SK-N-SH (cell line): ENCODE data around the gene CCNC. TPM values are rescaled to one million over a fixed set of nuclear protein-coding genes. Genes with fewer than 3 reads are reported as not detected.

ENCODE experiments used
- CTCF ChIA-PET: fragments of 300-600, 350-600 bp; formaldehyde crosslinking; extraction: SDS; loops from one replicate; lab custom pipeline; 2021; lab: Yijun Ruan, JAX
- POLR2A ChIA-PET: fragments of 350-600 bp; sonication (Branson Sonifier 250); formaldehyde crosslinking; extraction: SDS; loops from one replicate; lab custom pipeline; 2020; ENCODE audit warnings: antibody characterized with exemption, inconsistent platforms; lab: Yijun Ruan, JAX
- DNase-seq: peaks from one replicate; pipeline ENCODE4 v3.0.0; 2012
- H2AFZ ChIP-seq: fragments of 200-600 bp; sonication (generic); 2 replicates; pipeline ENCODE4 v1.8.1; 2016; ENCODE audit warnings: antibody characterized with exemption, mild to moderate bottlenecking, low read depth
- H3F3A ChIP-seq: fragments of 200-600 bp; sonication (generic); replicated peaks from 2 replicates; pipeline ENCODE3; 2016; ENCODE audit warnings: antibody characterized with exemption, mild to moderate bottlenecking; ENCODE audit not compliant: insufficient read depth
- H3K27ac ChIP-seq, 2 experiments: fragments of 200-500 bp in 1 of 2; fragments of 200-600 bp in 1 of 2; sonication (Bioruptor generic) in 1 of 2; sonication (generic), shearing (Covaris generic) in 1 of 2; 2 replicates each; pipeline versions ENCODE4 v1.5.1 to v1.6.1; 2014 to 2016; ENCODE audit warnings: low read depth in 2 of 2, inconsistent platforms in 1 of 2, low read length in 1 of 2, mild to moderate bottlenecking in 1 of 2, mixed read lengths in 1 of 2
- H3K27me3 ChIP-seq: fragments of 200-600 bp; sonication (generic), shearing (Covaris generic); 2 replicates; pipeline ENCODE4 v1.6.1; 2016; ENCODE audit warnings: mixed run types; ENCODE audit not compliant: insufficient read depth
- H3K36me3 ChIP-seq, 2 experiments: fragments of 200-500 bp in 1 of 2; fragments of 200-600 bp in 1 of 2; sonication (Bioruptor generic) in 1 of 2; sonication (generic) in 1 of 2; replicated peaks in 1 of 2; 2 replicates each; pipeline versions ENCODE3 to v1.5.1; 2014 to 2016; ENCODE audit warnings: low read length in 1 of 2, mild to moderate bottlenecking in 1 of 2; ENCODE audit not compliant: insufficient read depth in 2 of 2, control insufficient read depth in 1 of 2
- H3K4me1 ChIP-seq, 2 experiments: fragments of 200-500 bp in 1 of 2; fragments of 200-600 bp in 1 of 2; sonication (Bioruptor generic) in 1 of 2; sonication (generic), shearing (Covaris generic) in 1 of 2; 2 replicates each; pipeline versions ENCODE4 v1.5.1 to v1.6.1; 2014 to 2016; ENCODE audit warnings: low read depth in 1 of 2, low read length in 1 of 2, mixed run types in 1 of 2; ENCODE audit not compliant: insufficient read depth in 2 of 2, control insufficient read depth in 1 of 2
- H3K4me2 ChIP-seq: fragments of 200-600 bp; sonication (generic), shearing (Covaris generic); 2 replicates; pipeline ENCODE4 v1.6.1; 2017; ENCODE audit warnings: mixed run types
- H3K4me3 ChIP-seq, 2 experiments: fragments of 200-500 bp in 1 of 2; fragments of 200-600 bp in 1 of 2; sonication (Bioruptor generic) in 1 of 2; sonication (generic), shearing (Covaris generic) in 1 of 2; 2 replicates each; pipeline versions ENCODE4 v1.5.1 to v1.8.1; 2014 to 2016; ENCODE audit warnings: low read depth in 2 of 2, inconsistent platforms in 1 of 2, low read length in 1 of 2, mild to moderate bottlenecking in 1 of 2, mixed read lengths in 1 of 2, moderate library complexity in 1 of 2
- H3K79me2 ChIP-seq: fragments of 200-600 bp; sonication (generic); 2 replicates; pipeline ENCODE4 v1.8.1; 2017; ENCODE audit warnings: mild to moderate bottlenecking; ENCODE audit not compliant: insufficient read depth
- H3K9ac ChIP-seq: fragments of 200-600 bp; sonication (generic); 2 replicates; pipeline ENCODE4 v1.6.1; 2017; ENCODE audit warnings: mixed run types
- H3K9me2 ChIP-seq: fragments of 200-600 bp; sonication (generic); 2 replicates; pipeline ENCODE4 v1.6.1; 2017; ENCODE audit warnings: mixed run types
- H3K9me3 ChIP-seq: fragments of 200-600 bp; sonication (generic); 2 replicates; pipeline ENCODE4 v1.6.1; 2017; ENCODE audit warnings: mixed run types, mild to moderate bottlenecking, moderate library complexity
- H4K20me1 ChIP-seq: fragments of 200-600 bp; sonication (generic); 2 replicates; pipeline ENCODE4 v1.6.1; 2017; ENCODE audit warnings: mild to moderate bottlenecking, mixed run types; ENCODE audit not compliant: insufficient read depth
- EZH2phosphoT487 ChIP-seq: fragments of 200-600 bp; sonication (generic); IDR thresholded peaks from 2 replicates; pipeline ENCODE4 v1.6.1; 2017; ENCODE audit warnings: low read depth, mixed run types, mild to moderate bottlenecking, antibody characterized with exemption, moderate library complexity, borderline replicate concordance
- FOSL2 ChIP-seq: IDR thresholded peaks from 2 replicates; pipeline ENCODE4 v1.4.0; 2012; ENCODE audit warnings: low read depth, mild to moderate bottlenecking, moderate library complexity, borderline replicate concordance
- MXI1 ChIP-seq: IDR thresholded peaks from 2 replicates; pipeline ENCODE4 v1.6.1; 2012; ENCODE audit warnings: mild to moderate bottlenecking, low read depth, low read length, improper control_type of control experiment
- RCOR1 ChIP-seq: fragments of 150-350 bp; IDR thresholded peaks from 2 replicates; pipeline ENCODE4 v1.6.1; 2017; ENCODE audit warnings: antibody characterized with exemption, low read length
- WGBS: methylation state at CpG from one replicate; pipeline ENCODE4 v1.1.6; 2017; ENCODE audit warnings: low lambda C conversion rate; 5-methylcytosine and 5-hydroxymethylcytosine counted together
- polyA plus RNA-seq, 3 experiments: library from polyadenylated mRNA; depleted of rRNA; stranded (reverse); fragments of >200 nt; gene quantifications; 2 replicates each; pipeline ENCODE4 v1.2.3, GENCODE V29; 2012
- TF ChIP-seq, protein P1 (sequence below): fragments of 200-600 bp; sonication (generic); IDR thresholded peaks from 2 replicates; pipeline ENCODE4 v1.6.1; 2017; ENCODE audit warnings: antibody characterized with exemption, mild to moderate bottlenecking, moderate library complexity
- TF ChIP-seq, protein P2 (sequence below): IDR thresholded peaks from 2 replicates; pipeline ENCODE4 v1.6.1; 2012; ENCODE audit warnings: mild to moderate bottlenecking, low read depth, low read length, moderate library complexity
- TF ChIP-seq, protein P3 (sequence below): IDR thresholded peaks from 2 replicates; pipeline ENCODE4; 2012
- TF ChIP-seq, protein P4 (sequence below): IDR thresholded peaks from 2 replicates; pipeline ENCODE4 v1.4.0; 2012; ENCODE audit warnings: low read depth, borderline replicate concordance

The CCNC gene
- polyA plus RNA-seq, 1 of the 3 experiments (the other 2 are of a cell fraction), result 16.0 TPM

DNA sequence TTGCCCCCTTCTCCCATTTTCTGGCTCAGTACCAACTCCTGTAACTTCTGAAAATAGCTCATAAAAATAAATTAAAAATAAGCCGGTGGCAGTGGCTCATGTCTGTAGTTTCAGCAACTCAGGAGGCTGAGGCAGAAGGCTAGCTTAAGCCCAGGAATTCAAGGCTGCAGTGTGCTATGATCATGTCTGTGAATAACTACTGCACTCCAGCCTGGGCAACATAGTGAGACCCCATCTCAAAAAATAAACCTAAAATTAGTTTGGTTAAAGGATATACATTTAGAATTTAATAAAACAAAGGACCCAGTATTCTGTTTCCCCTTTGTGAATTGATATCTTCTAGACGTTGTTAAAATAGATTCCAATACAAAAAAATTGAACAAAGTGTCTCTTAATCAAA is 48.7 kb upstream of the CCNC start (continued):
- TF ChIP-seq, protein P1, sequence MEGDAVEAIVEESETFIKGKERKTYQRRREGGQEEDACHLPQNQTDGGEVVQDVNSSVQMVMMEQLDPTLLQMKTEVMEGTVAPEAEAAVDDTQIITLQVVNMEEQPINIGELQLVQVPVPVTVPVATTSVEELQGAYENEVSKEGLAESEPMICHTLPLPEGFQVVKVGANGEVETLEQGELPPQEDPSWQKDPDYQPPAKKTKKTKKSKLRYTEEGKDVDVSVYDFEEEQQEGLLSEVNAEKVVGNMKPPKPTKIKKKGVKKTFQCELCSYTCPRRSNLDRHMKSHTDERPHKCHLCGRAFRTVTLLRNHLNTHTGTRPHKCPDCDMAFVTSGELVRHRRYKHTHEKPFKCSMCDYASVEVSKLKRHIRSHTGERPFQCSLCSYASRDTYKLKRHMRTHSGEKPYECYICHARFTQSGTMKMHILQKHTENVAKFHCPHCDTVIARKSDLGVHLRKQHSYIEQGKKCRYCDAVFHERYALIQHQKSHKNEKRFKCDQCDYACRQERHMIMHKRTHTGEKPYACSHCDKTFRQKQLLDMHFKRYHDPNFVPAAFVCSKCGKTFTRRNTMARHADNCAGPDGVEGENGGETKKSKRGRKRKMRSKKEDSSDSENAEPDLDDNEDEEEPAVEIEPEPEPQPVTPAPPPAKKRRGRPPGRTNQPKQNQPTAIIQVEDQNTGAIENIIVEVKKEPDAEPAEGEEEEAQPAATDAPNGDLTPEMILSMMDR, result no peak
- TF ChIP-seq, protein P2, sequence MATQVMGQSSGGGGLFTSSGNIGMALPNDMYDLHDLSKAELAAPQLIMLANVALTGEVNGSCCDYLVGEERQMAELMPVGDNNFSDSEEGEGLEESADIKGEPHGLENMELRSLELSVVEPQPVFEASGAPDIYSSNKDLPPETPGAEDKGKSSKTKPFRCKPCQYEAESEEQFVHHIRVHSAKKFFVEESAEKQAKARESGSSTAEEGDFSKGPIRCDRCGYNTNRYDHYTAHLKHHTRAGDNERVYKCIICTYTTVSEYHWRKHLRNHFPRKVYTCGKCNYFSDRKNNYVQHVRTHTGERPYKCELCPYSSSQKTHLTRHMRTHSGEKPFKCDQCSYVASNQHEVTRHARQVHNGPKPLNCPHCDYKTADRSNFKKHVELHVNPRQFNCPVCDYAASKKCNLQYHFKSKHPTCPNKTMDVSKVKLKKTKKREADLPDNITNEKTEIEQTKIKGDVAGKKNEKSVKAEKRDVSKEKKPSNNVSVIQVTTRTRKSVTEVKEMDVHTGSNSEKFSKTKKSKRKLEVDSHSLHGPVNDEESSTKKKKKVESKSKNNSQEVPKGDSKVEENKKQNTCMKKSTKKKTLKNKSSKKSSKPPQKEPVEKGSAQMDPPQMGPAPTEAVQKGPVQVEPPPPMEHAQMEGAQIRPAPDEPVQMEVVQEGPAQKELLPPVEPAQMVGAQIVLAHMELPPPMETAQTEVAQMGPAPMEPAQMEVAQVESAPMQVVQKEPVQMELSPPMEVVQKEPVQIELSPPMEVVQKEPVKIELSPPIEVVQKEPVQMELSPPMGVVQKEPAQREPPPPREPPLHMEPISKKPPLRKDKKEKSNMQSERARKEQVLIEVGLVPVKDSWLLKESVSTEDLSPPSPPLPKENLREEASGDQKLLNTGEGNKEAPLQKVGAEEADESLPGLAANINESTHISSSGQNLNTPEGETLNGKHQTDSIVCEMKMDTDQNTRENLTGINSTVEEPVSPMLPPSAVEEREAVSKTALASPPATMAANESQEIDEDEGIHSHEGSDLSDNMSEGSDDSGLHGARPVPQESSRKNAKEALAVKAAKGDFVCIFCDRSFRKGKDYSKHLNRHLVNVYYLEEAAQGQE, result no peak
- TF ChIP-seq MXI1 (no peak), RCOR1 (no peak), EZH2phosphoT487 (no peak)
- TF ChIP-seq, protein P3, sequence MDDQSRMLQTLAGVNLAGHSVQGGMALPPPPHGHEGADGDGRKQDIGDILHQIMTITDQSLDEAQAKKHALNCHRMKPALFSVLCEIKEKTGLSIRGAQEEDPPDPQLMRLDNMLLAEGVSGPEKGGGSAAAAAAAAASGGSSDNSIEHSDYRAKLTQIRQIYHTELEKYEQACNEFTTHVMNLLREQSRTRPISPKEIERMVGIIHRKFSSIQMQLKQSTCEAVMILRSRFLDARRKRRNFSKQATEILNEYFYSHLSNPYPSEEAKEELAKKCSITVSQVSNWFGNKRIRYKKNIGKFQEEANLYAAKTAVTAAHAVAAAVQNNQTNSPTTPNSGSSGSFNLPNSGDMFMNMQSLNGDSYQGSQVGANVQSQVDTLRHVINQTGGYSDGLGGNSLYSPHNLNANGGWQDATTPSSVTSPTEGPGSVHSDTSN, result no peak
- TF ChIP-seq, protein P4, sequence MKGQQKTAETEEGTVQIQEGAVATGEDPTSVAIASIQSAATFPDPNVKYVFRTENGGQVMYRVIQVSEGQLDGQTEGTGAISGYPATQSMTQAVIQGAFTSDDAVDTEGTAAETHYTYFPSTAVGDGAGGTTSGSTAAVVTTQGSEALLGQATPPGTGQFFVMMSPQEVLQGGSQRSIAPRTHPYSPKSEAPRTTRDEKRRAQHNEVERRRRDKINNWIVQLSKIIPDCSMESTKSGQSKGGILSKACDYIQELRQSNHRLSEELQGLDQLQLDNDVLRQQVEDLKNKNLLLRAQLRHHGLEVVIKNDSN, result no peak

DNA sequence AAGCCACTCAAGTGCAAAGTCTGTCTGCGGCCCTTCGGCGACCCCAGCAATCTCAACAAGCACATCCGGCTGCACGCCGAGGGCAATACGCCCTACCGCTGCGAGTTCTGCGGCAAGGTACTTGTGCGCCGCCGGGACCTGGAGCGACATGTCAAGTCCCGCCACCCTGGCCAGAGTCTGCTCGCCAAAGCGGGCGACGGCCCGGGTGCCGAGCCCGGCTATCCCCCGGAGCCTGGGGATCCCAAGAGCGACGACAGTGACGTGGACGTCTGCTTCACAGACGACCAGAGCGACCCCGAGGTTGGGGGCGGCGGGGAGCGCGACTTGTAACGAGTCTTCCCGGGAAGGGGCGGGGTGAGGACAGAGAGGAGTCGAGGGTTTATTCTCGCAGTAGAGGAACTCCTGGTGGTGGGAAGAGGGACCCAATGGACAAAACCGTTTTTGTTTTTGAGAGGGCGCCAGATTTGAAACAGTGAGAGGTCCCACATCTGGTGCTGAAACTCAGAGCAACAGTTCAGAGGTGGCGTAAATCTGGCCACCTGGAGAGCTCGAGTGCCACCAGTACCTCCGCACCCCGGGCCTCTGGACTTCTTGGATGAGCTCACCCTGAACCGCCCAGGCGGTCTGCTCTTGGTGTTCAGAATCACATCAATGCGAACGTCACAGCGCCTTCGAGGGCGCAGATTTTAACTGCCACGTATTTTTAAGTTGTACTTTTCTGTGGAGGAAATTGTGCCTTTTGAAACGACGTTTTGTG is 46.1 kb upstream of the CCNC start:
- ChIA-PET POLR2A (no interaction called here), CTCF (interaction anchor here (0.7 to 4.5 kb wide), 5 partner anchors 21 to 275 kb away, joined by 3 to 27 read pairs (median 4); no protein-coding TSS in a partner anchor)
- peak; percentile 57 for DNase-seq
- no peaks in the 10 kb centered on the region for H3F3A ChIP-seq
- 6% methylated on average over 44 of the region's 55 CpGs for WGBS
- TF ChIP-seq EZH2phosphoT487, result 0 out of 2 replicates have a peak, but pooled peaks have one; percentile 18
- no peak for TF ChIP-seq FOSL2
- peaks cover 0 to 10% of the 10 kb centered on the region in 2 experiments; a peak in 1 of 4 replicates for H3K4me1 ChIP-seq
- 0 out of 2 replicates have a peak overlapping the region, but pooled peaks have one; percentile 71 for H2AFZ ChIP-seq
- no peak overlapping the region for H3K27ac ChIP-seq
- peak overlapping the region in 1 of 2 experiments; percentile 33; a peak in 1 of 4 replicates for H3K4me3 ChIP-seq
- no peaks in the 10 kb centered on the region for H4K20me1 ChIP-seq
- peaks cover 87% of the 10 kb centered on the region for H3K27me3 ChIP-seq
- H3K36me3 ChIP-seq, result no peaks in the 10 kb centered on the region
- peak overlapping the region; percentile 61; the same call in 1 of the 2 replicates for H3K4me2 ChIP-seq
- H3K9me3 ChIP-seq, result no peaks in the 10 kb centered on the region
- no peaks in the 10 kb centered on the region for H3K9me2 ChIP-seq
- H3K9ac ChIP-seq, result no peak overlapping the region
- H3K79me2 ChIP-seq, result no peaks in the 10 kb centered on the region
